Urinary bladder (tissue), 4 donors: ENCODE data around the gene ASPN. TPM values are rescaled to one million over a fixed set of nuclear protein-coding genes. Genes with fewer than 3 reads are reported as not detected.

ENCODE experiments used
- DNase-seq: peaks from one replicate; pipeline ENCODE4 v3.0.0-alpha.2; 2015; ENCODE audit errors: extremely low spot score
- H3K27ac ChIP-seq: one replicate; pipeline ENCODE4 v1.5.1; 2013; ENCODE audit warnings: low read depth, mild to moderate bottlenecking, moderate library complexity
- H3K36me3 ChIP-seq: one replicate; pipeline ENCODE4 v1.6.1; 2013; ENCODE audit warnings: mild to moderate bottlenecking, moderate library complexity; ENCODE audit not compliant: insufficient read depth
- H3K4me1 ChIP-seq: one replicate; pipeline ENCODE4 v1.6.1; 2013; ENCODE audit warnings: mild to moderate bottlenecking, moderate library complexity; ENCODE audit not compliant: insufficient read depth
- H3K4me3 ChIP-seq: one replicate; pipeline ENCODE4 v1.5.1; 2013; ENCODE audit warnings: low read depth, low read length
- WGBS: extraction: QIAGEN DNeasy Blood & Tissue Kit; methylation state at CpG from one replicate; pipeline ENCODE4 v1.1.7; 2013; 5-methylcytosine and 5-hydroxymethylcytosine counted together
- polyA plus RNA-seq: library from polyadenylated mRNA; stranded (reverse); fragments of 200-250 nt; gene quantifications from one replicate; pipeline ENCODE4 v1.2.3, GENCODE V29; 2013
- total RNA-seq: library from RNA; depleted of rRNA; stranded (reverse); fragments of >200 nt; gene quantifications from one replicate; pipeline ENCODE4 v1.2.3, GENCODE V29; 2014
- donor health status: healthy with polysubstance abuse.
- donor health status: healthy.

ASPN gene
- total and polyA plus RNA-seq, 2 donors, result 7.6 to 298 TPM

DNA sequence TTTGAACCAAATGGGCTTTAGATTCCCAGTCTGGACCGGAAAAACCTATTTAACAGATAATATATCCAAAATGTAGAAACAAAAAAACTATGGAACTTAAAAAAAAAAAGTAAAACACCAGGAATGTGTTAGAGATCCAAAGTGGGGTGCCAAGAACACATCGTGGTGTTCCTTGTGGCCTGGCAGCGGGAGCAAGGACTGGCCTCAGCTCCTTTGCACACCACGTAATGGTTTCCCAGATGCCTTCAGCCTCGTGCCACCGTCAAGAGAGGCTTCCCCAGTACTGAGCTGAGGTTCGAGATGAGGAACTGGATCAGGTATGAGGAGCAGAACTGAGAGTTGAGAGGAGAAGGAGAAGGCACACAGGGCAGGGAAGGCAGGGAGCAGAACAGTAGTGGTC, 3.5 kb downstream of the ASPN start:
- Histone ChIP-seq H3K36me3 (no peaks in the 10 kb centered on the region), H3K27ac (no peak overlapping the region), H3K4me1 (no peaks in the 10 kb centered on the region), H3K4me3 (no peak overlapping the region)
- 86% methylated on average over 7 of the region's 7 CpGs for WGBS
- DNase-seq, result no peak

DNA sequence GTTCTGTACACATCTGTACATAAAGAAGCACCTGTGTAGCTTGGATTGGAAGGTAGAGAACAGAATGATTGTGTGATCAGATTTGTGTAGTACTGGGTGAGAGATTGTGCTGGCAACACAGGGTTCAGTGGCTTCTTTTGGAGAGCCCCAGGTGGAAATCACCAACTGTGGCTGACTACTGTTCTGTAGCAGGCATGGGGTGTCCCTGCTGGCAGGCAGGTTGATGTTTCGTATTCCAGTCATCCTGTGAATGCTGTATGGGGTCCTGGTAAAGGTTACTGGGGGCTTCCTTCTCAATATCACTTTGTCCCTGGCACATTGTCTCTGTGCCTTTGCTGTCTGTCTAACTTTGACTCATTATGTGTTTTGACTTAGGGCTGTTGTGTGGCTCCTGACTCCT, 5.3 kb downstream of the ASPN start:
- DNase-seq, result no peak
- 100% methylated on average over 1 of the region's 1 CpG for WGBS
- Histone ChIP-seq H3K36me3 (no peaks in the 10 kb centered on the region), H3K4me1 (no peaks in the 10 kb centered on the region), H3K27ac (no peak overlapping the region), H3K4me3 (no peak overlapping the region)

DNA sequence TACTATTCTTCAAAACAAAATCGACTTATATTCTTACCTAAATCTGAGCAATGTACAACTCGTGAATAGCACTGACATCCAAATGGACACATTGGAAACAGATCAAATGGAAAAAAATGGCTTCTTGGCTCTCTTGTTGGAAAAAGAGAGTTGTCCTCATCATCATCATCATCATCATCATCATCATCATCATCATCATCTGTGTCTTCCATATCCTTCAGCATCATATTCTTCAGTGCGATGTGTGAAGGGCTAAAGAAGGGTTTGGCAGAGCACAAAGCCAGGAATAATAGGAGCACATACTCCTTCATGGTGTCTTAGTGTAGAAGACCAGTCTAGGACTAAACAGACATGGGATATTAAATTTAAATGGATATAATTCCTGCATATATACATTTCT, 7.7 kb downstream of the ASPN start:
- Histone ChIP-seq H3K36me3 (no peaks in the 10 kb centered on the region), H3K4me1 (no peaks in the 10 kb centered on the region), H3K27ac (no peak overlapping the region), H3K4me3 (no peak overlapping the region)
- 94% methylated on average over 3 of the region's 3 CpGs for WGBS
- DNase-seq, result no peak

DNA sequence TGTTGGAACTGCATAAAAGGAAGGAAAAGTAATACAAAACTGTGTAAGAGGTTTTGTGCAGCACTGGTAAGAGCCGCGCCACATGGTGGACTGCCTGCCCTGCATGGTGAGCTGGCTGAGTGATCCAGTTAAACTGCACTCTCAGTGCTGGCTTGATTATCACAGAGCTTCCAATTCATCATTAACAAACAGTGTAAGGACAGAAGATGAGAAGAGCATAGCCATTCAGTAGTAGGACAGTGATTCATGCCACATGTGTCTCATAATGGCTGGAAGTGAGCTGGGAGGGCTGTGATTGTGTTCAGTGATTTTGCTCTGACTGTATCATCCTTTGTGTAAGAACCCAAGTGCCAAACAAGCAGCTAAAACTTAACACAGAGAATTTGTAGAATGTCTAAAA, 14.1 kb downstream of the ASPN start:
- no peak for DNase-seq
- no peak overlapping the region for H3K27ac ChIP-seq
- no peaks in the 10 kb centered on the region for H3K4me1 ChIP-seq
- H3K36me3 ChIP-seq, result no peaks in the 10 kb centered on the region
- H3K4me3 ChIP-seq, result no peak overlapping the region
- 90% methylated on average over 2 of the region's 2 CpGs for WGBS

DNA sequence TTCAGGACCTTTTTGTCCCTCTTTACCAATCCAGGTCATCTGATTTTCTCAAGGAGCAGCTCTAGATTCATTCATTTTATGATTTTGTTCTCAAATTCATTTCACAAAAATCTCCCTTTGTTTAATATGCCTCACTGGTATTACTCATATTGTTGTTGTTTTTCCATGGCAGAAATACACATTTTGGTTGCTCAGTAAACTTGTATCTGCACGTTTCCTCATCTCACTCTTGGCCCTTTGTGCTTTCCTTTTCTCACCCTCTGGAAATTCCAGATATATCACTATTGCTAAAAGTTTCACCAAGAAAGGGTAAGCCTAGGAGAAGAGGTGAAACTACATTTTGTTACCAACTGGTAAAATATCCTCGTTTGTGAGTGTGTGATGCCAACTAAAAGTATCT, 14.8 kb downstream of the ASPN start:
- 86% methylated on average over 2 of the region's 2 CpGs for WGBS
- no peak for DNase-seq
- H3K4me1 ChIP-seq, result no peaks in the 10 kb centered on the region
- H3K36me3 ChIP-seq, result no peaks in the 10 kb centered on the region
- H3K27ac ChIP-seq, result no peak overlapping the region
- no peak overlapping the region for H3K4me3 ChIP-seq

DNA sequence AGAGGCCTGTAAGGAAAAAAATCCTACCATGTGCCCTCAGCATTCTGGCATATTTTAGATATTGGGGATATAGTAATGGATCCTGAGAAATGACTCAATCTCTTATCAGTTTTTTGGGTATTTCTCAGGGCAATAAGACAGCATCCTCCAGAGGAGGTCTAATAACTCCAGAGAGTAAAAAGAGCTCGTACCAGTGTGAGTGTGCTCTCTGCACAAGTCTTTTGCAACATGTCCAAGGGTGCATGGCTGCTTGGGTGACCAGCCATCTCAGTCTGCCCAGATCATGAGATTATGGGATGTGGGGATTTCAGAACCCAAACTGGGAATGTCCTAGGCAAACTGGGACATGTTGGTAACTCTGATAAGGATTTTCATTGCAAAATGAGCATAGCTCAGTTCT, 15.3 kb downstream of the ASPN start:
- 92% methylated on average over 1 of the region's 1 CpG for WGBS
- Histone ChIP-seq H3K27ac (no peak overlapping the region), H3K4me3 (no peak overlapping the region), H3K4me1 (no peaks in the 10 kb centered on the region), H3K36me3 (no peaks in the 10 kb centered on the region)
- DNase-seq, result no peak

DNA sequence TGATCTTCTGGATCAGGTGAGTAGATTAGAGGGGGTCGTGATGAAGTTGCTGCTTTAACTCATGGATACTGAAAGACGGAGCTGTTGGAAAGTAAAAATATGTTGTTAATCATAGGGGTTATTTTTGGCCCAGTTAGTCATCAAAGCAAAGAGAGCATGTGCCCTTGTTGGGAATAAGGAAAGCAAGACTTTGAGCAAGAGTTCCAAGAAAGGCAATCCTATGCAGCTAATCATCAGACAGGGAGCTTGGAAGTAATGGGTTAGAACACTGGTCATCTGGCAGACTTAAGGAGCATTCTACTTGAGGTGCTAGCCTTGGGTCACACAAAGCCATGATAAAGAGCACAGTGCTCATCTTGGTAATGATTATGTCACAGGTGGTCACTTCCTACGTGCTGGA, 18.3 kb downstream of the ASPN start:
- Histone ChIP-seq H3K27ac (no peak overlapping the region), H3K36me3 (no peaks in the 10 kb centered on the region), H3K4me3 (no peak overlapping the region), H3K4me1 (no peaks in the 10 kb centered on the region)
- 47% methylated on average over 3 of the region's 3 CpGs for WGBS
- no peak for DNase-seq

DNA sequence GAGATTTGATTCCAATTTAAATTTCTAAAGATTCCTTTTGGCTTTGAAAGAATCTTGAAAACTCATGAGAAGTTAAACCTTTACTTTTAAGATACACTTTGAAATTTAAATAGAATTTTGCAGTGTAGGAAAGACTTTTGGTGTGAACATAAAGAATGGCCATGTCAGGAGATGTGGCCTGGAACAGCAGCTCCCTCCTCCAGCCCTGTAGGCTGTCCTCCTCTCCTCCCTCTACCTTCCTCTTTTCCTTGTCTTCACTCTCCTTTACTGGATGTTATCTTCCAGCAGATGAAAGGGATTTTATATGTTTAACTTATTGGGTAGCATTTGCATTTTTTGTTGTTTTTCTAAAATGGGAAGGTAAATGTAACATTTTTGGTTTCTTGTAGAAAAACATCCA, 18.9 kb downstream of the ASPN start:
- H3K27ac ChIP-seq, result no peak overlapping the region
- H3K36me3 ChIP-seq, result no peaks in the 10 kb centered on the region
- H3K4me1 ChIP-seq, result no peaks in the 10 kb centered on the region
- H3K4me3 ChIP-seq, result no peak overlapping the region
- DNase-seq, result no peak

DNA sequence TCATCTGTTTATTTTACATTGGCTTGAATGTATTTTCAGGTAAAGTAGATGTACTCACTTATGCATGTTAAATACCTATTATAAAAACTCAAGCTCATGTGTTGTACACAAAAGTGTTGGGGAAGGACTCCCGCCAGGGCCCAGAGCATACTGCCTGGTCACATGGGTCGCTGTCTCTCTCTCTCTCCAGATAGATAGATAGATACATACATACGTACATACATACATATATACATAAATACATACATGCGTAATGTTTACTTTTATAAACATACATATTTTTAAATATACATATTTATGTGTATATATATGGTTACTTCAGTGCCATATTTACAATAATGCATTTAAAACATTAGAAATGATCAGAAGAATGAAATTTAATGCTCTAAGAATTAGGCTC, 24.7 kb downstream of the ASPN start:
- no peak for DNase-seq
- Histone ChIP-seq H3K27ac (peak overlapping the region; percentile 16), H3K36me3 (no peaks in the 10 kb centered on the region), H3K4me3 (no peak overlapping the region), H3K4me1 (no peaks in the 10 kb centered on the region)
- 97% methylated on average over 4 of the region's 4 CpGs for WGBS

DNA sequence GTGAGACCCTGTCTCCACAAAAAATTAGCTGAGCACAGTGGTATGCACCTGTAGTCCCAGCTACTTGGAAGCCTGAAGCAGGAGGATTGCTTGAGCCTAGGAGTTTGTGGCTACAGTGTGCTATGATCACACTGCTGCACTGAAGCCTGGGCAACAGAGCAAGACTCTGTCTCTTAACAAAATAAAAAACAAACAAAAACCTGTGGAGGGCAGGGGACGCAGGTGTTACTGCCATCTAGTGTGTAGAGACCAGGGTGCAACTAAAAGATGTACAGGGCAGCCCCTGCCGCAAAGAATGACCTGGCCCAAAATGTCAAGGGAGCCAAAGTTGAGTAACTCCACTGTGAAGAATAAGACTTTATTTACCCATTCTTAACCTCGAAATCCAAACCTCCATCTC, 27.1 kb downstream of the ASPN start:
- no peak overlapping the region for H3K4me3 ChIP-seq
- WGBS, result 93% methylated on average over 3 of the region's 3 CpGs

DNA sequence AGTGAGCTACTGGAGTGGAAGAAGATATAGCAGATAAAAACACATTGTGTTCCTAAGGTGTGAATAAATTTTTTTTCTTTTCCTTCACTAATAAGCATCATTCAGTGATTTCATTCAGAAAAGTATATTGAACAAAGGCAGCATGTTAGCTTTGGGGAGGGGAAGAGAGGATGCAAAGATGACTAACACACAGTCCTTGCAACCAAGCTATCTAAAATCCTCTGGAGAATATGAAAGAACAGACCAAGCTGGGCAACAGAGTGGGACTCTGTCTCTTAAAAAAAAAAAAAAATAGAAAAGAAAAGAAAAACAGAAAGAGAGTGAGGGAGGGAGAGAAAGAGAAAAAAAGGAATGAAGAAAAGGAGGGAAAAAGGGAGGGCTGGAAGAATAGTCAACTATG, 35.8 kb downstream of the ASPN start:
- H3K4me3 ChIP-seq, result no peak overlapping the region
- no peak overlapping the region for H3K27ac ChIP-seq
- DNase-seq, result no peak
- no peaks in the 10 kb centered on the region for H3K36me3 ChIP-seq
- H3K4me1 ChIP-seq, result no peaks in the 10 kb centered on the region

More for the DNA sequence above, 27.1 kb downstream of the ASPN start:
- Histone ChIP-seq H3K27ac (no peak overlapping the region), H3K36me3 (no peaks in the 10 kb centered on the region), H3K4me1 (no peaks in the 10 kb centered on the region)
- DNase-seq, result no peak

DNA sequence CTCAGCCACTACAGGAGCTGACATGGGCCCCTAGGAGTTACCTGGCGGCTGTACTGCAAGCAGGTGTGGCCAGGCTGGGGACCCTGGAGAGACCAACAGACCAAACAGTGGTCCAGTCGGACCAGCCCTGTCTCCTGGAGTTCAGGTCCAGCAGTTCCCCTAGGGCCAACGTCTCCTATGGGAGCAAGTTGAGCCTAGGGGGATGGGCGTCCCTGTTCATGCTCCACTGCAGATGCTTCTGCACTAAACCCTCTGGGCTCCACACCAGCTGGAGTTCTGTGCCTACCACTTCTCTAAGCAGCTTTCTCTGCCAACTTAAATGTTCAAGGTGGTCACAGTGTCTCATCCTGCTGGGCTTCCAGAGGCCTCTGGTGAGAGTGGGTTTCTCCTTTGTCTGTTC, 37.5 kb downstream of the ASPN start:
- Histone ChIP-seq H3K27ac (no peak overlapping the region), H3K36me3 (no peaks in the 10 kb centered on the region), H3K4me3 (no peak overlapping the region), H3K4me1 (no peaks in the 10 kb centered on the region)
- DNase-seq, result no peak
- WGBS, result 87% methylated on average over 4 of the region's 4 CpGs

DNA sequence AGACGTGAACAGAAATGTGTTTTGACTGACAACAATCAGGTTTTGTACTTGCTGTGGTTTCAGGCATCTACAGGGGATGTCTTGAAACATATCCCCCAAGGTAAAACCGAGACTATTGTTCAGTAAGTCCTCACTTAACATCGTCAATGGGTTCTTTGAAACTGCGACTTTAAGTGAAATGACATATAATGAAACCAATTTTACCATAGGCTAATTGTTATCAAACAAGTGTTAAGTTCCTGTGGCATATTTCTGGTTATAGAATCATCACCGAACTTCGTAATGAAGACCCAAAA, 41.6 kb downstream of the ASPN start:
- no peaks in the 10 kb centered on the region for H3K4me1 ChIP-seq
- H3K4me3 ChIP-seq, result peak overlapping the region; percentile 14
- WGBS, result 91% methylated on average over 6 of the region's 6 CpGs
- H3K36me3 ChIP-seq, result no peaks in the 10 kb centered on the region
- H3K27ac ChIP-seq, result no peak overlapping the region
- DNase-seq, result no peak

DNA sequence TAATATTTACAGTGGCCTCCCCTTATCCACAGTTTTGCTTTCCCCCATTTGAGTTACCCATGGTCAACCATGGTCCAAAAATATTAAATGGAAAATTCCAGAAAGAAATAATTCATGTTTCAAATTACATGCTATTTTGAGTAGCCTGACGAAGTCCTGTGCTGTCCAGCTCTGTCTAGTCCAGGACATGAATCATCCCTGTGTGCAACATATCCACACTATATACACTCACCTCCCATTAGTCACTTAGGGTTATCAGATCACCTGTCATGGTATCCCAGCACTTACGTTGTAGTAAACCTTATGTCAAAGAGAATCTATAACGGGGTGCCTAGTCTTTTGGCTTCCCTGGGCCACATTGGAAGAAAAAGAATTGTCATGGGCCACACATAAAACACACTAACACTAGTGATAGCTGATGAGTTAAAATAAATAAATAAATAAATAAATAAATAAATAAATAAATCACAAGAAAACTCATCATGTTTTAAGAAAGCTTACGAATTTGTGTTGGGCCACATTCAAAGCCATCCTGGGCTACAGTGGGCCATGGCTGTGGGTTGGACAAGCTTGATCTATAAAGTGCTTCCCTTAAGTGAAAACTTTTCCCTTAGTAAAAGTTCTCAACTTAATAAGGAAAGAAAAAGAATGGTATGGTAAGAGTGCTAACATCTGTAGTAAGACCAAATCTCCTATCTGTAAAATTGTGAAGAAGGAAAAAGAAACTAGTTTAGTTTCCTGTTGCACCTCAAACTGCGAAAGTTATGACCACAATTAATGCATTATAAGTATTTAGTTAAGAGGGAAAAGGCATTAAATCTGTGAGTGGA, 42.2 kb downstream of the ASPN start:
- H3K4me3 ChIP-seq, result peak overlapping the region; percentile 14
- H3K36me3 ChIP-seq, result no peaks in the 10 kb centered on the region
- H3K4me1 ChIP-seq, result no peaks in the 10 kb centered on the region
- 81% methylated on average over 5 of the region's 5 CpGs for WGBS
- no peak overlapping the region for H3K27ac ChIP-seq
- no peak for DNase-seq
